H1 (cell line): ENCODE data around the gene HRH3. TPM values are rescaled to one million over a fixed set of nuclear protein-coding genes. Genes with fewer than 3 reads are reported as not detected.
A peak's percentile ranks its signal among the peaks of the same experiment; 100 is the strongest.

Source experiments
- CTCF ChIA-PET: fragments of 300-600 bp; sonication (Branson Sonifier 250); formaldehyde crosslinking; loops from one replicate; lab custom pipeline; 2021; ENCODE audit not compliant: partially characterized antibody; lab: Charles Lee
- POLR2A ChIA-PET: fragments of 300-600 bp; sonication (Branson Sonifier 250); formaldehyde crosslinking; loops from one replicate; lab custom pipeline; 2021; ENCODE audit warnings: inconsistent platforms; ENCODE audit not compliant: partially characterized antibody; lab: Charles Lee
- DNase-seq, 2 experiments: peaks; one replicate each; pipeline versions ENCODE4 v3.0.0 to v3.0.0-alpha.2; 2010 to 2022; ENCODE audit warnings: low spot score in 2 of 2, low read depth in 1 of 2, mixed read lengths in 1 of 2
- FAIRE-seq: peaks from 2 replicates; lab custom pipeline; 2011; peaks lifted over from hg19 to GRCh38; lab: Jason Lieb, UNC
- H2AFZ ChIP-seq: 2 replicates; pipeline ENCODE4 v1.8.1; 2012; ENCODE audit warnings: low read length, inconsistent platforms
- H2AK5ac ChIP-seq: 2 replicates; pipeline ENCODE4 v1.6.1; 2013; ENCODE audit warnings: low read depth, low read length
- H2BK120ac ChIP-seq: replicated peaks from 2 replicates; pipeline ENCODE3; 2013; ENCODE audit warnings: low read depth, low read length, inconsistent platforms
- H2BK12ac ChIP-seq: 2 replicates; pipeline ENCODE4 v1.6.1; 2013; ENCODE audit warnings: low read depth, low read length
- H2BK15ac ChIP-seq: 2 replicates; pipeline ENCODE4 v1.6.1; 2013; ENCODE audit warnings: low read length
- H2BK20ac ChIP-seq: 2 replicates; pipeline ENCODE4 v1.6.1; 2013; ENCODE audit warnings: low read length
- H2BK5ac ChIP-seq: 2 replicates; pipeline ENCODE4 v1.6.1; 2013; ENCODE audit warnings: low read depth, low read length
- H3K14ac ChIP-seq: 2 replicates; pipeline ENCODE4 v1.6.1; 2013; ENCODE audit warnings: inconsistent platforms; ENCODE audit not compliant: insufficient read length
- H3K18ac ChIP-seq: 2 replicates; pipeline ENCODE4 v1.6.1; 2013; ENCODE audit warnings: low read length; ENCODE audit errors: extremely low read depth
- H3K23ac ChIP-seq: 2 replicates; pipeline ENCODE4 v1.6.1; 2013; ENCODE audit warnings: inconsistent platforms; ENCODE audit not compliant: insufficient read length
- H3K23me2 ChIP-seq: 2 replicates; pipeline ENCODE4 v1.6.1; 2013; ENCODE audit warnings: low read depth, low read length
- H3K27ac ChIP-seq: 2 replicates; pipeline ENCODE4 v1.6.1; 2011; ENCODE audit warnings: low read depth, low read length, inconsistent platforms
- H3K27me3 ChIP-seq, 4 experiments: replicated peaks in 1 of 4; 1 replicate in 1 of 4; 2 replicates in 3 of 4; pipeline versions ENCODE4 v1.6.1 to v1.8.1; 2011 to 2013; ENCODE audit warnings: low read length in 3 of 4, mild to moderate bottlenecking in 3 of 4, inconsistent platforms in 2 of 4, mixed read lengths in 2 of 4, moderate library complexity in 1 of 4; ENCODE audit not compliant: control insufficient read depth in 3 of 4, insufficient read depth in 3 of 4; ENCODE audit errors: extremely low read depth in 1 of 4
- H3K36me3 ChIP-seq, 4 experiments: 2 replicates each; pipeline versions ENCODE4 v1.6.1 to v1.8.1; 2011 to 2013; ENCODE audit warnings: mild to moderate bottlenecking in 4 of 4, low read length in 3 of 4, moderate library complexity in 2 of 4, control low read depth in 1 of 4, inconsistent platforms in 1 of 4; ENCODE audit not compliant: insufficient read depth in 4 of 4, control insufficient read depth in 2 of 4
- H3K4ac ChIP-seq: replicated peaks from 2 replicates; pipeline ENCODE3; 2013; ENCODE audit warnings: low read length, low read depth, mixed read lengths, inconsistent platforms; ENCODE audit not compliant: insufficient read length
- H3K4me1 ChIP-seq, 4 experiments: replicated peaks in 1 of 4; 1 replicate in 1 of 4; 2 replicates in 3 of 4; pipeline versions ENCODE4 v1.6.1 to v1.8.1; 2011 to 2013; ENCODE audit warnings: low read length in 3 of 4, inconsistent platforms in 2 of 4, mixed read lengths in 1 of 4; ENCODE audit not compliant: insufficient read depth in 4 of 4, control insufficient read depth in 3 of 4
- H3K4me2 ChIP-seq, 2 experiments: 2 replicates each; pipeline versions ENCODE4 v1.6.1 to v1.8.1; 2011 to 2013; ENCODE audit warnings: low read depth in 2 of 2, low read length in 2 of 2, control low read depth in 1 of 2, inconsistent platforms in 1 of 2, mild to moderate bottlenecking in 1 of 2; ENCODE audit not compliant: insufficient read depth in 1 of 2
- H3K4me3 ChIP-seq, 4 experiments: fragments of 200-600, 300-600 bp in 1 of 4; sonication (generic), shearing (Covaris generic), sonication (Bioruptor Twin) in 1 of 4; 2 replicates each; pipeline versions ENCODE4 v1.5.1 to v1.8.1; 2011 to 2016; ENCODE audit warnings: low read length in 4 of 4, low read depth in 3 of 4, control low read depth in 2 of 4, inconsistent platforms in 2 of 4, mild to moderate bottlenecking in 2 of 4, mixed read lengths in 1 of 4, moderate library complexity in 1 of 4; ENCODE audit not compliant: insufficient read depth in 2 of 4; ENCODE audit errors: extremely low read depth in 1 of 4
- H3K56ac ChIP-seq: replicated peaks from 2 replicates; pipeline ENCODE3; 2013; ENCODE audit warnings: low read depth, mild to moderate bottlenecking, mixed read lengths, low read length, inconsistent platforms; ENCODE audit not compliant: insufficient read length
- H3K79me1 ChIP-seq: 2 replicates; pipeline ENCODE4 v1.6.1; 2013; ENCODE audit warnings: low read depth, low read length, control low read depth
- H3K79me2 ChIP-seq, 2 experiments: 2 replicates each; pipeline versions ENCODE4 v1.6.1 to v1.8.1; 2012 to 2013; ENCODE audit warnings: low read length in 2 of 2, mild to moderate bottlenecking in 2 of 2, inconsistent platforms in 1 of 2; ENCODE audit not compliant: insufficient read depth in 2 of 2, control insufficient read depth in 1 of 2
- H3K9ac ChIP-seq, 4 experiments: replicated peaks in 1 of 4; 1 replicate in 1 of 4; 2 replicates in 3 of 4; pipeline versions ENCODE4 v1.6.1 to v1.8.1; 2011 to 2013; ENCODE audit warnings: low read depth in 3 of 4, low read length in 3 of 4, control low read depth in 2 of 4, mild to moderate bottlenecking in 2 of 4, moderate library complexity in 2 of 4, inconsistent platforms in 1 of 4; ENCODE audit errors: extremely low read depth in 1 of 4
- H3K9me3 ChIP-seq, 2 experiments: 2 replicates each; pipeline versions ENCODE4 v1.6.1 to v1.8.1; 2012 to 2013; ENCODE audit warnings: mild to moderate bottlenecking in 2 of 2, moderate library complexity in 2 of 2, control low read depth in 1 of 2, inconsistent platforms in 1 of 2, low read depth in 1 of 2, low read length in 1 of 2, mixed read lengths in 1 of 2; ENCODE audit not compliant: insufficient read depth in 2 of 2
- H4K20me1 ChIP-seq, 2 experiments: replicated peaks in 1 of 2; 2 replicates each; pipeline versions ENCODE3 to v1.8.1; 2011 to 2013; ENCODE audit warnings: inconsistent platforms in 2 of 2, low read length in 2 of 2, mild to moderate bottlenecking in 1 of 2; ENCODE audit not compliant: insufficient read depth in 2 of 2, control insufficient read depth in 1 of 2
- H4K5ac ChIP-seq: 2 replicates; pipeline ENCODE4 v1.6.1; 2013; ENCODE audit warnings: low read length, low read depth, mixed read lengths, inconsistent platforms; ENCODE audit not compliant: insufficient read length
- H4K8ac ChIP-seq: 2 replicates; pipeline ENCODE4 v1.8.0; 2013; ENCODE audit warnings: mild to moderate bottlenecking, moderate library complexity, low read length, inconsistent platforms; ENCODE audit not compliant: insufficient read depth; ENCODE audit errors: extremely low read depth
- H4K91ac ChIP-seq: replicated peaks from 2 replicates; pipeline ENCODE3; 2013; ENCODE audit warnings: low read length, mixed read lengths, inconsistent platforms; ENCODE audit not compliant: insufficient read length
- BRCA1 ChIP-seq: IDR thresholded peaks from 2 replicates; pipeline ENCODE4 v1.6.1; 2012; ENCODE audit warnings: low read depth, low read length, improper control_type of control experiment
- EGR1 ChIP-seq: IDR thresholded peaks from 2 replicates; pipeline ENCODE4 v1.6.1; 2011; ENCODE audit warnings: low read depth, low read length, borderline replicate concordance
- FOSL1 ChIP-seq: IDR thresholded peaks from 2 replicates; pipeline ENCODE4 v1.6.1; 2011; ENCODE audit warnings: mild to moderate bottlenecking, low read depth, low read length, moderate library complexity; ENCODE audit not compliant: insufficient read depth
- NANOG ChIP-seq: IDR thresholded peaks from 2 replicates; pipeline ENCODE4 v1.6.1; 2011; ENCODE audit warnings: low read length, low read depth, mild to moderate bottlenecking, inconsistent platforms; ENCODE audit not compliant: insufficient read depth, poor library complexity, severe bottlenecking
- RFX5 ChIP-seq: IDR thresholded peaks from 2 replicates; pipeline ENCODE4 v1.6.1; 2011; ENCODE audit warnings: low read depth, low read length, improper control_type of control experiment, borderline replicate concordance
- SIX5 ChIP-seq: IDR thresholded peaks from 2 replicates; pipeline ENCODE4 v1.6.1; 2011; ENCODE audit warnings: mild to moderate bottlenecking, low read depth, low read length
- WGBS, 2 experiments: shearing (Covaris generic) in 1 of 2; methylation state at CpG; one replicate each; pipeline versions ENCODE4 v1.1.6 to v1.1.7; 2013 to 2015; ENCODE audit warnings: low lambda C conversion rate in 2 of 2, mixed read lengths in 2 of 2, inconsistent platforms in 1 of 2, low coverage in 1 of 2, missing lambda C conversion rate in 1 of 2; ENCODE audit not compliant: insufficient replicate concordance in 2 of 2, insufficient coverage in 1 of 2, insufficient read length in 1 of 2; ENCODE audit errors: extremely low coverage in 1 of 2, missing lambda C conversion rate in 1 of 2; 5-methylcytosine and 5-hydroxymethylcytosine counted together
- polyA plus RNA-seq, 7 experiments: library from polyadenylated mRNA; depleted of rRNA in 3 of 7; stranded (reverse) in 5 of 7; unstranded in 2 of 7; fragments of >200 nt in 5 of 7; fragments of 200-250 nt in 2 of 7; gene quantifications; 1 replicate in 5 of 7; 2 replicates in 1 of 7; 4 replicates in 1 of 7; pipeline versions ENCODE4 v1.2.1 to v1.2.3, GENCODE V29; 2011 to 2013; ENCODE audit warnings: missing spikeins in 2 of 7, mixed read lengths in 2 of 7
- total RNA-seq: library from RNA; stranded (reverse); fragmentation: NEBNext Ultra II Directional; extraction: Animal tissue kit (Norgen Biotek cat#: 25700); gene quantifications from 2 replicates; pipeline ENCODE4 v1.2.1, GENCODE V29; 2021
- TF ChIP-seq, protein P1 (sequence below): IDR thresholded peaks from 2 replicates; pipeline ENCODE4 v1.6.1; 2012; ENCODE audit warnings: low read length, inconsistent platforms
- TF ChIP-seq, protein P2 (sequence below): IDR thresholded peaks from 2 replicates; pipeline ENCODE4 v1.6.1; 2012; ENCODE audit warnings: inconsistent platforms

The HRH3 gene
- total and polyA plus RNA-seq, 2 of the 8 experiments (the other 6 are each of a cell fraction or from before 2014, with no cell fraction given), result 2.0 to 4.5 TPM

DNA sequence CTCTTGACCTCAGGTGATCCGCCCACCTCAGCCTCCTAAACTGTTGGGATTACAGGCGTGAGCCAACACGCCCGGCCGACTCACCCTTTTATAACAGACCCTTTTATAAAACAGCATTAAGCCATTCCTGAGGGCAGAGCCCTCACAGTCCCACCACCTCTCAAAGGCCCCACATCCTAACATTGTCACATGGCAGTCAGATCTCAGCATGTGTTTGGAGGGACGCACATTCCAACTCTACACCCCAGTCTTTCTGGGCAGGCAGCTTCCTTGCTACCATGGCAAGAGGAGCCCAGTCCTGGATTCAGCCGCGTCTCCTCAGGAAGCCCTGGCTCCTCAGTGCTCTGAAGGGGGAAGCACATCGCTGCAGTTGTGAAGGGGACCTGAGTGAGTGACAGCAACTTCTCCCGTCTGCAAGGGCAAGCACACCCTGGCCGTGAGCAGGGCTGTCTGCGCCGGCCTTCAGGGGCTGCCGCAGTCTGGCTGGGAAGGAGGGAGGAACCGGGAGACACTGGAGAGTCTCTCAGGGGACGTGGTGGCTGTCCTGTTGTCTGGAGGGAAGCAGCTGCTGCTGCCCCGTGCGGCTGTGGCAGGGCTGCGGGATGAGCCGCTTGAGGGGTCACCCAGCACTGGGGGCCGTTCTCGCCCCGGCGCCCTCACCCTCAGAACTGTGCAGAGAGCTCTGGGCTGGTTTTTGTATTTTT lies 34.1 kb upstream of the HRH3 start:
- Histone ChIP-seq H3K4me1 (no peaks in the 10 kb centered on the region), H3K27ac (no peak overlapping the region), H3K56ac (no peak overlapping the region), H2BK5ac (0 out of 2 replicates have a peak overlapping the region, but pooled peaks have one; percentile 32), H3K23ac (no peak overlapping the region), H3K4ac (no peak overlapping the region), H2AK5ac (no peak overlapping the region), H2BK15ac (no peak overlapping the region), H3K9ac (no peak overlapping the region), H3K36me3 (peaks cover 0 to 8% (median 0%) of the 10 kb centered on the region in 4 experiments; a peak in 5 of 8 replicates), H4K5ac (no peak overlapping the region), H4K20me1 (peaks cover 14 to 18% of the 10 kb centered on the region in 2 experiments), H3K79me1 (peaks cover 19% of the 10 kb centered on the region), H3K79me2 (peaks cover 0 to 45% of the 10 kb centered on the region in 2 experiments; a peak in 2 of 4 replicates), H2BK120ac (no peak overlapping the region), H3K27me3 (no peaks in the 10 kb centered on the region), H3K18ac (peak overlapping the region; percentile 19; the same call in 1 of the 2 replicates), H4K91ac (no peak overlapping the region), H3K4me3 (no peak overlapping the region), H4K8ac (no peak overlapping the region), H3K23me2 (no peaks in the 10 kb centered on the region), H3K14ac (no peak overlapping the region), H2BK12ac (no peak overlapping the region), H2AFZ (no peak overlapping the region), H3K9me3 (no peaks in the 10 kb centered on the region)
- no peak for FAIRE-seq
- CTCF ChIA-PET, result interaction anchor here (1.3 to 1.5 kb wide), 3 partner anchors 8 to 119 kb away, joined by 3 to 4 read pairs (median 3); no protein-coding TSS in a partner anchor
- WGBS, 2 experiments, result 86% methylated on average over 24 of the region's 24 CpGs; no CpG with 5 or more reads in 1 of the 2 experiments
- POLR2A ChIA-PET, result interaction anchor here (1.0 to 1.4 kb wide), 3 partner anchors 9 to 132 kb away, joined by 3 to 4 read pairs (median 4); no protein-coding TSS in a partner anchor
- TF ChIP-seq FOSL1, result no peak
- TF ChIP-seq EGR1, result no peak
- no peak for TF ChIP-seq NANOG
- no peak for TF ChIP-seq RFX5
- TF ChIP-seq, protein P1, sequence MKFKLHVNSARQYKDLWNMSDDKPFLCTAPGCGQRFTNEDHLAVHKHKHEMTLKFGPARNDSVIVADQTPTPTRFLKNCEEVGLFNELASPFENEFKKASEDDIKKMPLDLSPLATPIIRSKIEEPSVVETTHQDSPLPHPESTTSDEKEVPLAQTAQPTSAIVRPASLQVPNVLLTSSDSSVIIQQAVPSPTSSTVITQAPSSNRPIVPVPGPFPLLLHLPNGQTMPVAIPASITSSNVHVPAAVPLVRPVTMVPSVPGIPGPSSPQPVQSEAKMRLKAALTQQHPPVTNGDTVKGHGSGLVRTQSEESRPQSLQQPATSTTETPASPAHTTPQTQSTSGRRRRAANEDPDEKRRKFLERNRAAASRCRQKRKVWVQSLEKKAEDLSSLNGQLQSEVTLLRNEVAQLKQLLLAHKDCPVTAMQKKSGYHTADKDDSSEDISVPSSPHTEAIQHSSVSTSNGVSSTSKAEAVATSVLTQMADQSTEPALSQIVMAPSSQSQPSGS, result no peak
- TF ChIP-seq BRCA1, result no peak
- TF ChIP-seq, protein P2, sequence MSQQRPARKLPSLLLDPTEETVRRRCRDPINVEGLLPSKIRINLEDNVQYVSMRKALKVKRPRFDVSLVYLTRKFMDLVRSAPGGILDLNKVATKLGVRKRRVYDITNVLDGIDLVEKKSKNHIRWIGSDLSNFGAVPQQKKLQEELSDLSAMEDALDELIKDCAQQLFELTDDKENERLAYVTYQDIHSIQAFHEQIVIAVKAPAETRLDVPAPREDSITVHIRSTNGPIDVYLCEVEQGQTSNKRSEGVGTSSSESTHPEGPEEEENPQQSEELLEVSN, result no peak
- no peak for TF ChIP-seq SIX5
- TF ChIP-seq, all 59 proteins: peak for 0
- H2BK20ac ChIP-seq, result no peak overlapping the region
- H3K4me2 ChIP-seq, result no peak overlapping the region
- DNase-seq, result no peak
